Heart right ventricle (tissue), 16 donors: Measurements from ENCODE around the gene DYNC1I1. TPM values are rescaled to one million over a fixed set of nuclear protein-coding genes. Genes with fewer than 3 reads are reported as not detected.

ENCODE experiments used
- ATAC-seq, 8 donors: fragments of 200-7000 bp; cut with Tn5 transposase; one replicate each; pipeline ENCODE4 v1.9.1; 2020; ENCODE audit warnings: mild to moderate bottlenecking in 8 of 8, moderate library complexity in 8 of 8, moderate number of reproducible peaks in 1 of 8
- DNase-seq, 2 donors: peaks; one replicate each; pipeline ENCODE4 v3.0.0-alpha.2; 2020
- H3K27ac ChIP-seq, 10 donors: fragments of 200-600 bp; sonication (generic) in 2 of 10; one replicate each; pipeline versions ENCODE4 v1.5.0 to v1.8.0; 2020 to 2022; ENCODE audit warnings: mild to moderate bottlenecking in 3 of 10
- H3K27me3 ChIP-seq, 7 donors: fragments of 200-600 bp; one replicate each; pipeline ENCODE4 v1.8.0; 2021 to 2022; ENCODE audit warnings: mild to moderate bottlenecking in 2 of 7
- H3K36me3 ChIP-seq, 9 donors: fragments of 200-600 bp; sonication (generic) in 1 of 9; one replicate each; pipeline versions ENCODE4 v1.5.0 to v1.8.0; 2020 to 2022; ENCODE audit warnings: mild to moderate bottlenecking in 2 of 9
- H3K4me1 ChIP-seq, 9 donors: fragments of 200-600 bp; sonication (generic) in 1 of 9; one replicate each; pipeline versions ENCODE4 v1.5.0 to v1.8.0; 2020 to 2022; ENCODE audit warnings: mild to moderate bottlenecking in 4 of 9
- H3K4me3 ChIP-seq, 10 donors: fragments of 200-600 bp; sonication (generic) in 2 of 10; one replicate each; pipeline versions ENCODE4 v1.5.0 to v1.8.0; 2020 to 2022; ENCODE audit warnings: mild to moderate bottlenecking in 7 of 10, moderate library complexity in 2 of 10
- H3K9me3 ChIP-seq, 11 donors: fragments of 200-600 bp in 10 of 11; sonication (generic) in 2 of 11; one replicate each; pipeline versions ENCODE4 v1.5.0 to v1.8.0; 2013 to 2022; ENCODE audit warnings: mild to moderate bottlenecking in 2 of 11, control low read depth in 1 of 11, moderate library complexity in 1 of 11
- WGBS, 2 donors: extraction: QIAGEN DNeasy Blood & Tissue Kit; methylation state at CpG; one replicate each; pipeline ENCODE4 v1.1.7; 2013; ENCODE audit warnings: inconsistent platforms in 1 of 2; 5-methylcytosine and 5-hydroxymethylcytosine counted together
- intact Hi-C, 10 donors: fragments of 100-400 bp; cut with DNase I; formaldehyde crosslinking; loops; one replicate each; pipeline versions ENCODE4 v1.11.1 to v1.14.2; 2022
- polyA plus RNA-seq, 2 donors: library from polyadenylated mRNA; stranded (reverse); fragments of 200-250 nt; gene quantifications; one replicate each; pipeline ENCODE4 v1.2.3, GENCODE V29; 2013
- total RNA-seq, 10 donors: library from RNA; stranded (reverse); fragmentation: NEBNext Ultra II Directional in 3 of 10; extraction: Animal tissue kit (Norgen Biotek cat#: 25700) in 3 of 10; gene quantifications; one replicate each; pipeline versions ENCODE4 v1.2.1 to v1.2.4, GENCODE V29; 2021 to 2023
- TF ChIP-seq, protein P1 (sequence below), 9 donors: fragments of 200-600 bp; sonication (generic) in 2 of 9; IDR thresholded peaks; one replicate each; pipeline versions ENCODE4 v1.5.0 to v1.8.0; 2021 to 2022; ENCODE audit warnings: antibody characterized with exemption in 9 of 9, mild to moderate bottlenecking in 5 of 9, moderate library complexity in 1 of 9
- donor health status: Arrhythmogenic right ventricular cardiomyopathy.
- donor health status: ischemic (EF 13 %, LVEDD 7.1; RV severe dilation, severe dysfunction).
- donor health status: healthy with polysubstance abuse.
- donor health status: DM: no; HTN: yes; CAD: no.
- donor health status: DM: no; HTN: no; CAD: no.
- donor health status: ischemic (EF 25% LVEDD 6.9; RV normal size, moderate dysfunction).
- donor health status: ischemic (EF 25% LVEDD 5.7; RV mildly dilated, moderate dysfunction).
- donor health status: healthy.
- donor health status: DM: yes; HTN: yes; CAD: no.
- donor health status: Ischemic cardiomyopathy.
- donor health status: ischemic (EF 35%, LVEDD 5.7; RV mildly dilated, moderate dysfunction).
- donor health status: nonischemic (EF 11% LVEDD 7.7; RV severe dilation, severe dysfunction).
- donor health status: DM: yes; HTN: yes; CAD: no.
- donor health status: PGD.
- donor health status: ischemic (EF 29% LVEDD 5.4; RV normal size, mild dysfunction).
- donor health status: nonischemic (EF 23%, LVEDD 6.1; RV moderate dilation, normal function).

DYNC1I1 gene
- total and polyA plus RNA-seq, 12 donors: 6.4 to 43.4 (median 35.6) TPM

DNA sequence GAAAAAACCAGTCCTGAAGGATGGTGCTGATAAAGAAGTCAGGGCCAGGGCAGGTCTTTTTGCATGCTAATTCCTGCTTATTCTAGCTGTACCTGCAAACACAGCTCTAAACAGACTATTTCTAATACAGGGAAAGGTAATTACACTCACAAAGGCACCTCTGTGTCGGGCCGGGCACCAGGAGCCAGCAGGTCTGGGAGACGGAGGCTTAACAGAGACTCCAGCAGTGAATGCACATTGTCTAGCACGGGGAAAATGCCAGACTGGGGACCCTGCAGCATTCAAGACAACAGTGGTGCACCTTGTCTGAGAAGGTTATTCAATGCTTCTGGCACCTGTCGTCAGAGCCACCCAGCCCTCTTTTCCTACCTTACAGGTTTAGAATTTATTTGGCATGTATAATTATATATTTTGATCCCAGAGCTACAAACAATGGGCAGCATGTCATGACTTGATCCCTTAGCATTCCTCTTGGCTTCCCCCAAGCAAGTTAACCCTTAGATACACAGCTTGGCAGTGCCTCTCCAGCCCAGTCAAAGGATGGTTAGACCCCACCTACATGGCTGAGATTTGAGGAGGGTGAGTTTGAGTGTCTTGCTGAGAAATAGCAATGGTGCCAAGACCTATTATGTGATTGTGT is 364.4 kb downstream of the DYNC1I1 start:
- Histone ChIP-seq H3K4me3 (no peak overlapping the region), H3K36me3 (peaks cover 0 to 79% (median 3%) of the 10 kb centered on the region in 9 donors), H3K9me3 (no peaks in the 10 kb centered on the region), H3K27me3 (no peaks in the 10 kb centered on the region), H3K27ac (no peak overlapping the region), H3K4me1 (no peaks in the 10 kb centered on the region)
- ATAC-seq (no peak), DNase-seq (no peak)
- 96 to 98% methylated on average over 5 of the region's 5 CpGs for WGBS, 2 donors
- intact Hi-C loops: no loop called here
- TF ChIP-seq, protein P1, sequence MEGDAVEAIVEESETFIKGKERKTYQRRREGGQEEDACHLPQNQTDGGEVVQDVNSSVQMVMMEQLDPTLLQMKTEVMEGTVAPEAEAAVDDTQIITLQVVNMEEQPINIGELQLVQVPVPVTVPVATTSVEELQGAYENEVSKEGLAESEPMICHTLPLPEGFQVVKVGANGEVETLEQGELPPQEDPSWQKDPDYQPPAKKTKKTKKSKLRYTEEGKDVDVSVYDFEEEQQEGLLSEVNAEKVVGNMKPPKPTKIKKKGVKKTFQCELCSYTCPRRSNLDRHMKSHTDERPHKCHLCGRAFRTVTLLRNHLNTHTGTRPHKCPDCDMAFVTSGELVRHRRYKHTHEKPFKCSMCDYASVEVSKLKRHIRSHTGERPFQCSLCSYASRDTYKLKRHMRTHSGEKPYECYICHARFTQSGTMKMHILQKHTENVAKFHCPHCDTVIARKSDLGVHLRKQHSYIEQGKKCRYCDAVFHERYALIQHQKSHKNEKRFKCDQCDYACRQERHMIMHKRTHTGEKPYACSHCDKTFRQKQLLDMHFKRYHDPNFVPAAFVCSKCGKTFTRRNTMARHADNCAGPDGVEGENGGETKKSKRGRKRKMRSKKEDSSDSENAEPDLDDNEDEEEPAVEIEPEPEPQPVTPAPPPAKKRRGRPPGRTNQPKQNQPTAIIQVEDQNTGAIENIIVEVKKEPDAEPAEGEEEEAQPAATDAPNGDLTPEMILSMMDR (IDR thresholded peaks at IDR 0.05): no peak

DNA sequence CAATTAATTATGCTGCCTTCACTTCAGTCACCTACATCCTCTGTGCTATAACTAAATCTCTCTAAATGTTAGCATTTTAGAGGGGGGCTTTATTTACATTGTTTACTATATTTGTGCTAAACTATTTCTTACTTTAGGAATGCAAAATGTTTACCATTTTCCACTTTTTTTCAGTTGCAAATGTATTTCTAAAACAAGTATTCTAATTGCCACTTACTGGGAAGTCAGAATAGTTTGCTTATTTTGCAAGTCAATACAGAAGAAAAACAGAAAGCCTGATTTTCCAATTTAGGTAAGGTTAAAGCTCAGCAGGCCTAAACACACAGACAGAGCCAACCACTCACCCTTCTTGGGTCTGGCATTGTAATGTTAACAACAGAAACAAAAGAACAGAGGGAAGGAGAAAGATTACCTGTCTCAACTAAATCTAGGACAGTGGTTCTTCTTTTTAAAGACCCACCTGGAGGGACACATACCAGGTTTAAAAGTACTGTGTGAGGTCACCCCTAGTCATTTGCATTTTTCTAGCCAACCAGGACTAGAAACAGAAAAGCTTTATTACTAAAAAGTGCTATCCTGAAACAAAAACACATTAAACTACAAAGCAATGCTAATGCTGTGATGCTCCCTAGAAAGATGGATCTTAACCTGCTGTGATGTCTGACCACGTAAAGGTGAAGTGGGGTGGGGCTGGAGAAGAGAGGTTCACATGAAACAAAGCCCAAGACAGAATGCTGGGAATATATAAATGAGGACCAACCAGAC is 371.3 kb downstream of the DYNC1I1 start:
- H3K27me3 ChIP-seq: no peaks in the 10 kb centered on the region
- peaks cover 0 to 86% (median 17%) of the 10 kb centered on the region in 9 donors for H3K36me3 ChIP-seq
- intact Hi-C loops: no loop called here
- DNase-seq (no peak), ATAC-seq (no peak)
- no peak overlapping the region for H3K27ac ChIP-seq
- no peak overlapping the region for H3K4me3 ChIP-seq
- no peaks in the 10 kb centered on the region for H3K9me3 ChIP-seq
- 81 to 94% methylated on average over 1 of the region's 1 CpG for WGBS, 2 donors
- no peaks in the 10 kb centered on the region for H3K4me1 ChIP-seq
- TF ChIP-seq, protein P1 (IDR thresholded peaks at IDR 0.05): no peak

DNA sequence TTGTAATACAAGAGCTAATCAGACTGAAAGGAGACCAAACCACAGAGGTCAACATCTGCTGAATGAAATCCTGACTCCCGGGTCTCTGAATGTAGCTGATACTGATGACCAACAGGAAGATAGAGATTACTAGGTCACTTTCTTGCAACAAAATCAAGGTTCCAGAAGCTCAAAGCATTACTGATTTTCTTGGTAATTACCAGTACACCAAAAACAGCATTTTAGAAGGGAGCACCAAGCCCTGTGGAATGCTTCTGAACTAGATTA is 371.8 kb downstream of the DYNC1I1 start:
- intact Hi-C loops: no loop called here
- TF ChIP-seq, protein P1 (IDR thresholded peaks at IDR 0.05): no peak

More for the DNA sequence above, 371.8 kb downstream of the DYNC1I1 start:
- H3K36me3 ChIP-seq: peaks cover 0 to 89% (median 17%) of the 10 kb centered on the region in 9 donors
- WGBS, 2 donors: 74 to 83% methylated on average over 1 of the region's 1 CpG
- H3K9me3 ChIP-seq: no peaks in the 10 kb centered on the region
- ATAC-seq: no peak
- H3K4me3 ChIP-seq: no peak overlapping the region
- H3K4me1 ChIP-seq: no peaks in the 10 kb centered on the region
- DNase-seq: no peak
- no peak overlapping the region for H3K27ac ChIP-seq
- no peaks in the 10 kb centered on the region for H3K27me3 ChIP-seq

Other genes with a start within 250 kb of the DYNC1I1 start
- gene PDK4, start 176.0 kb upstream of the DYNC1I1 start, total RNA-seq: 1,000 to 10,000 TPM in 3 of 10 donors, 100 to 1,000 TPM in 5, 10 to 100 TPM in 2; 63.0 to 2,183 (median 269) TPM
- 100 to 1,000 TPM; 114 to 369 TPM for gene PDK4, start 176.0 kb upstream of the DYNC1I1 start, polyA plus RNA-seq